ENCODE data around the gene CTBP2. TPM values are rescaled to one million over a fixed set of nuclear protein-coding genes. Genes with fewer than 3 reads are reported as not detected.

Gene CTBP2
- total RNA-seq, 2 donors from 2014 or later = 107 to 142 TPM

DNA sequence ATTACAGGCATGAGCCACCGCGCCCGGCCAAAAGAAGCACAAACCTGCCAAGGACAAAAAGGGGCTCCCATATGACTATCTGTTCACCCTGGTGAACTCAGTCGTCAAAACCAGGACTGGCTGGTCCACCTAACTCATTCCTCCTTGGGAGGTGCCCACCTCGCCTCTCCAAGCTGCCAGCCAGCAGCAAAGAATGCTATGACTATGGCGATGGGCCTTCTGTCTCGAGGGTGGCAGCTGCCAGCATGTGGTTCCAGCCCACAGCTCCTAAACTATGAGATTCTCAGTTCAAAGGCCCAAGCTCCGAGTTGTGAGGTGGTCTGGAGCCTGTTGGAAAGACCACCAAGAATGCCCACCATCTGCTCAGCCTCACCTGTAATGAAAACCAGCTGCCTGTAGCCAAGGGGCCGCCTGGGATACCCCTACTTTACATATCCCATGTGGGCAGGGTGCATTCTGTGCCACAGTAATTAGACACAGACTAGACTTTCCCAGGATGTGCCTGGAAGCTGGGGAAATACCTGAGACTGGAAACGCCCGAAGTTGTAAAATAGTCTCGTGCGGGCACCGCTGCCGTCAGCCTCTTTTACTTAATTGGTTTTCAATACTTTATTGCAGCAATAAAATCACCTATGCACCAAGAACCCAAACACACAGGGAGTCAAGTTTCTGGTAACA, 147.4 kb downstream of the CTBP2 start:
- peak; percentile 53 to 73 for DNase-seq
- peak; percentile 70 for ATAC-seq
- intact Hi-C loops (cut with DNase I, micrococcal nuclease) = no loop called here

DNA sequence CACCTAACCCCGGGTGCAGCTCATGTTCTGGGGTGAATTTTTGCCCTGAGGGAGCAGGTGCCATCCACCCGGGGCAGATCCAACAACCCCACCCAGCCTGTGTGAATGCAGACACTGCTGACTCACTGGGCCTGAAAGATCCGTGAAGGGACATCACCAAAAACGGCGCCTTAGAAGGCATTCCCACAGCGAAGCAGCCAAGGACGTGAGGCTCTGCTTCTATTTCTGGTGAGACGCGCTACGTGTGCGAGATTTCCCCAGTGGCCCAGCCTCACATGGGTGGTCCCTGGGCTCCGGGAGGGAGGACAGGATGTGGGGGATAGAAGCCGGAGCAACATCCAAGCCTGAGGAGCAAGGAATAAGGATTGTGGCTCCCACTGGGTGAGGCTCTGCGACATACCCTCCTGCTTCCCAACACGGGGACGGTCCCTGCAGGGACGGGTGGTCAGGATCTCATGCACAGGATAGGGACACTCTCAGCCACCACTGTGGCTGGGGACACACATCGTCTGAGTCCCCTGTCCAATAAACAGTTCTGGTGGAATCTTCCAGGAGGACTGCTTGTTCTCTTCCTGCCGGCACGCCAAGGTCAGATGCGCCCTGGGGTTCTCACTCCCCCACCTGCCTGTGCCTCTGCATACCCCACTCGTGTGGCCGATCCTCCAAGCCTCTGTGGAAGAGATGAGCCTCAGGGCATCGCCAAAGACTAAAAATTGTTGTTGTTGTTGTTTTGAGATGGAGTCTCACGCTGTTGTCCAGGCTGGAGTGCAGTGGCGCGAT, 148.2 kb downstream of the CTBP2 start:
- intact Hi-C loops (cut with DNase I, micrococcal nuclease) = no loop called here
- ATAC-seq (no peak), DNase-seq (no peak)

DNA sequence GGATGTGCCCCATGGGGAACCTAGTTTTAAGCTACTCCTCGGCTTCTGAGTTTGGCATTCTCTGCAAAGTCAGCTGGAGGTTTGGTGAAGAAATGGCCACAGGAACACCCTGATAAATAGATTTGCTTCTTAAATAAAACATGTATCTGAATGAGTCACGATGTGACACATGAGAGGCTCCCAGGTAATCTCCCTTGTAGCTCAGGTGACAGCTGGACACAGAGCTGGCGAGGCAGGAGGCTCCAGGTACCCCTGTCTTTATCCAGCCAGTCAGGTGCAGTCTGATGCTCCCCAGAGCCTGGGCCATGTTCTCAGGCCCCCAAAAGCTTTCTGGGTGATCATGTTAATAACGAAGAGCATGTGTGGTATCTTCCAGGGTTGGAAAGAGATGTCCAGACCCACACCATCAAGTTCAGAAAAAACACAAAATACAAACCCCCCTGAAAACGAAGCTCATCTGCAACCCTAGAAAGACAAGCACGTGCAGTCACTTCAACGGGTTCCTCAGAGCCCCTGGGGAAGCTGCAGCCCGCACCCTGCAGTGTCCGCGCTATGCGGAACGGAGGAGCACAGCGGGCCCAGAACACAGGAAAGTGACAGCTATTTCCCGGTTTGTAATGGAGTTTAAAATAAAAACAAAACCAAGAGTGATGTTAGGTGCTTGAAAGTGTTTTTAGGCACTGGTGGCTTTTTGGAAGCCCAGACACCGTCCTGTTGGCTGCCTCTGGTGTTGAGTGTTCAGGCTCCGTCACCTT, 149.0 kb downstream of the CTBP2 start:
- intact Hi-C loops (cut with DNase I, micrococcal nuclease) = no loop called here
- DNase-seq = no peak
- ATAC-seq = no peak

DNA sequence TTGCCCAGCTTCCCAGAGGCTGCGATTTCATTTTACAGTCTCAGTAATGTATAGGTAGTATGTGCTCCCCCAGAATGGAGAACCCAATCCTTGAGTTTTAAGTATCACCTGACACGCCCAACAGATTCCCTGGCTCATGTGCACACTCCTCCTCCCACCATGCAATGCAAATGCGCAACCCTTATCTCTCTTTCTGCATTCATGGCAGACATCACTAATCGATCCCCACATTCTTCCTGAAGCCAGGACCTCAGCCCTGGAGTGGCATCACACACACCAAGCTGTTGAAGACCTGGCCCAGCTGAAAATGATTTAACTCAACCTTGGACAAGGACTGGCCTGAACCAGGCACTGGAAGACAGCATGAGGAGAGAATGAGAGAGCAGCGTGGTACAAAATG, 150.0 kb downstream of the CTBP2 start:
- DNase-seq (no peak), ATAC-seq (no peak)

DNA sequence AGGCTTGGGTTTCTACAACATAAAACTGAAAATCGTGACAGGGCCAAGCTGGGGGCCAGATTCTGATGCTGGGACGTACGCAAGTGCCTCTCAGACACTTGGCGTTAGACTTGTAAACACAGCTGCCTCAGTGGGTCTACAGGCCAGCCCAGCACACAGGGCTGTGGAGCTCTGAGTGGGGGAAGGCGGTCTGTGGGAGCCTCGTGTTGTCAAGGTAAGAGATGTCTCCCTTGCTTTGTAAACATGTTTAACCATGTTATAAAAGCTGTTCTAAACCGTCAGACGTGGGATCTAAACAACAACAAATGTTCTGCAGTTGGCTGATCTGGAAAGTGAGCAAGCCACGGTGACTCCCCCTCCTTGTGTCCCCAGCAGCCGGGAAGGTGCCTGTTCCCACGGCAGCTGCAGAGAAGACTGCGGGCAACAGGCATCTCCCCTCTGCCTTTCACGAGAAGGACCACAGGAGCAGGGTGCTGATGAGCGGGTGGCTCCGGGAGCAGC, 150.7 kb downstream of the CTBP2 start:
- no peak for DNase-seq
- no peak for ATAC-seq
- intact Hi-C loops (cut with DNase I, micrococcal nuclease) = no loop called here

More for the DNA sequence above, 150.0 kb downstream of the CTBP2 start:
- intact Hi-C loops (cut with DNase I, micrococcal nuclease) = no loop called here

DNA sequence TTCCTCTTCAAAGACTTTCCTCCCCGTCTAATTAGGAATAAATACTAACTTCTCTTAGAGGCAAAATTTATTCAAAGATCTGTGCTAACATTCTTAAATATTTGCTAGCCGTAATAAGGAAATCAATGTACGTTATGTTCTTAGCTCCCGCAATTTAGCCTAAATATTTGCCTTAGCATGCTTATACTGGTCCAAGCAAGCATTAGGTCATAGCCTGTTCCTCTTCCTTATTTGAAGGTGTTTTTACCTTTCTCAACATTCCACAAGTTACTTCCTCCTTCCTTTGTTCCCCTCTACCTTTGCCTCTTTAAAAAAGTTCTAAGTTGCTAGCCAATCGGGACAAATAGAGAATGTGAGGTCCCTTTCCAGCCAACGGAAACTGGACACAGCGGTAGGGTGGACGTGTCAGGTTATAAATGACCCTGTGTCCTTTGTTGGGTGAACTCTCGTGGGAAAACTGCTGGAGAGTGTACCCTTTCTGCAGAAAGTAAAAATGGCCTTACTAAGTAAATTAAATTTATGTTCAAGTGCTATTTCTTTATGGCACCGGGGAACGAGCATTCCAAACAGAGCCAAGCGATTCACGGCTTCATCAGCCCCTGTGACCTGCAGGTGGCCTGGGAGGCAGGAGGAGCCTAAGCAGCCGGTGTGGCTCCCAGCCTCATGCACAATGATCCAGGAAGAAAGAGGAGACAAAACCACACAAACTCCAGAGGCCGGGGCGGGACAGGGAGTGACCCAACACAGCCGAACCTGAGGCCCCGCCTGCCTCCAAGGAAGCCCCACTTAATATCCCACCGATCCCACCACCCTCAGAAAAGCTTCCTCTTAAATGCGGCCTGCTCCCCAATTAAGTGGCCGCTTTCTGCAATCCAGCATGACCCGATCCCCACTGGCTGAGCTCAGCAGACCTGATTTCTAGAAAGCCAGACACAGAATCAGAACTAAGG, 151.4 kb downstream of the CTBP2 start:
- ATAC-seq = peak; percentile 84

DNA sequence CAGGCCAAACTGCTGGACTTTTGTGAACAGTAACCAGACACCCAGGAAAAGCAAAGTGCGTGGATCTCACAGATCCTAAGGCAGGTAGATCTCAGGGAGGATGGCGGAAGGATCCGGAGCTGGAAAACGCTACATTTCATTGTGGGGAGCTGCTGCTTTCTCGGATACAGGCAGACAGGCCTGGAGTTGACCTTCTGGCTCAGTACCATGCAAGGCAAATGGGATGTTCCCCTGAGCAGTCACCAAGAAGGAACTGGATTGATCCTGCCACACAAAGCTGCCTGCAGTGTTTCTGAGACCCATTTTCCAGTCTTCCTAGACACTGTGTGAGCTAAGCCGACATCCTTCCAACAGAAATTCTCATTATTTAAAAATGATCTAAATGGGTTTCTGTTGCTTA, 152.9 kb downstream of the CTBP2 start:
- intact Hi-C loops (cut with DNase I, micrococcal nuclease) = no loop called here
- ATAC-seq (no peak), DNase-seq (peak in 1 of 2 donors; percentile 18)

More for the DNA sequence above, 151.4 kb downstream of the CTBP2 start:
- DNase-seq = peak; percentile 83 to 84
- intact Hi-C loops (cut with DNase I, micrococcal nuclease) = no loop called here

DNA sequence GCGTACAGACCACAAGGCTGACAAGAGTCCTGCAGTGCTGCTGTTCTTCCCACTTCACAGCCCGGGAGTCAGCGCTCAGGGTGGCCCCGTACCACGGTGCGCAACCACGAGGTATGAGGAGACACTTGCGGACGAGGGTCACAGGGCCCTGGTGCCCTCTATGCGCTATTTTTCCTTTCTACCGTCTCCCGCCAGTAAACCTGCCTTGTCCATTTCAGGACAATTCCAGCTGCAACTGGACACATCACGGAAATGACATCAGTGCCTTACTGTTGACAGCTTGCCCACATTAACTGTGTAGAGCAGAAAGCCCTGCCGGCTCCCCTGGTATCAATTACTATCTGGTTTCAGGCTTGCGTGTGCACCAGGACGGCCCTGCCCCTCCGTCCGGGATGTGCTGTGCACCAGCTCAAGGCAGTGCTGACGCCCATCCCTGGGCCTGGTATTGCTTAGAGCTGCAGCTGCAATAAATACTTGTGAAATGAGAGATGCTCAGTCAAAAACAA, 153.4 kb downstream of the CTBP2 start:
- DNase-seq (peak in 1 of 2 donors; percentile 25), ATAC-seq (no peak)
- intact Hi-C loops (cut with DNase I, micrococcal nuclease) = no loop called here

DNA sequence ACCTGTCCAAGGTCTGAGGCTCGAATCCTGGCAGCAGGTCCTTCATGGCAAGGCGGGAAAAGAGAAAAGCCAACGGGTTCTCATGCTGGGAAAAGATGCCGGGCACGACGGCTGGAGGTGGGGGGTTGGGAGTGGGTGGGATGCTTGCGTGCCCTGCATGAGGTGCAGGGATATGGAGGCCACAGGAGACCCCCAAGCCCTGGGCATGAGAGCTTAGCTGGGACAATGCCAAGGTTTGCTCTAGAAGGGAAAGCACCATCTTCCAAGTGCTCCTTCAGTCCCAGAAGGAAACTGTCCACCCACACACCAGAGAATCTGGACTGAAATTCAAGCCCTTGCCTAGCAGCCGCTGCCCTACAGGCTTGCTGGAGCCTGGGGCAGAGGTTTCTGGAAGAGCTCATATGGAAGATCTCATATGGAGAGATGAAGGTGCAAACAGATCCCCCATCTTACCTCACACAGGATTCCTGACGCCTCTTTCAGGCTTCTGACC, 154.1 kb downstream of the CTBP2 start:
- intact Hi-C loops (cut with DNase I, micrococcal nuclease) = no loop called here
- ATAC-seq (no peak), DNase-seq (peak; percentile 2 to 12)

DNA sequence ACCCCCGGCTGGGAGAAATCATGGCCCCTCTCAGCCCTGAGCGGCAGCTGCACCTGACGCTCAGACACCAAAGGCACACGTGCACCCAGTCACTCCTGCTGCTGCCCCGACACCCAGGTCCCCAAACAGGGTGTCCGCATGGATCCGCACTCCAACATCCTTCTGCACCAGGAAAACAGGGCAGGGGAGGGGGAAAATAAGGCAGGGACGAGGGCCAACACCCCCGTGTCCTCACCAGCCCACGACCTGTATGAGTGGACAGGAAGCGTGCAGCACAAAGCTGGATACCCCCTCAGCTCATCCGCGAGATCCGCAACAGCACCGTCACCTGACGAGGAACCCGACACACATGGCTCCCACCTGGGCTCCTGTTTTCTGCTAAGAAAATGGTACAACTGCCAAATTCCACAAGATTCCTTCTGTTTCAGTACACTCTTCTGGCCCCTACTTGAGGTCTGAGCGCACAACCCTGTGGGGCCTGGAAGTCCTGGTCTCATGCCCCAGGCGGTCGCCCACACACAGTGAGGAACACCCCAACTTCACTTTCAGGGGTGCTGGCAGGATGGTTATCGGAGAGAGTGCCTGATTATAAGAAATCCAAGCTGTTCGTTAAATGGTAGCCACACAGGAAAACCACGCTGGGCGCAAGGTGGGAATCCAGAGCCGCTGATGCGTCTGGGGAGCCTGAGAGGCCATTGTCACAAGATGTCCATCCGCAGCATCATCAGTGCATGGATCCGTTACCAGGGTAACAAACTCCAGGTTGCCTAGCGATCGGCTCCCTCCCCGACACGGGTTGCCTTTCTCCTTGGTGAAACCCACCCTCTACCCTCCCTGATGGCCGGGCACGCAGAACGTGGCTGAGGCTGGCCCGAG, 154.8 kb downstream of the CTBP2 start:
- ATAC-seq (no peak), DNase-seq (peak; percentile 3 to 21)
- intact Hi-C loops (cut with DNase I, micrococcal nuclease) = no loop called here

DNA sequence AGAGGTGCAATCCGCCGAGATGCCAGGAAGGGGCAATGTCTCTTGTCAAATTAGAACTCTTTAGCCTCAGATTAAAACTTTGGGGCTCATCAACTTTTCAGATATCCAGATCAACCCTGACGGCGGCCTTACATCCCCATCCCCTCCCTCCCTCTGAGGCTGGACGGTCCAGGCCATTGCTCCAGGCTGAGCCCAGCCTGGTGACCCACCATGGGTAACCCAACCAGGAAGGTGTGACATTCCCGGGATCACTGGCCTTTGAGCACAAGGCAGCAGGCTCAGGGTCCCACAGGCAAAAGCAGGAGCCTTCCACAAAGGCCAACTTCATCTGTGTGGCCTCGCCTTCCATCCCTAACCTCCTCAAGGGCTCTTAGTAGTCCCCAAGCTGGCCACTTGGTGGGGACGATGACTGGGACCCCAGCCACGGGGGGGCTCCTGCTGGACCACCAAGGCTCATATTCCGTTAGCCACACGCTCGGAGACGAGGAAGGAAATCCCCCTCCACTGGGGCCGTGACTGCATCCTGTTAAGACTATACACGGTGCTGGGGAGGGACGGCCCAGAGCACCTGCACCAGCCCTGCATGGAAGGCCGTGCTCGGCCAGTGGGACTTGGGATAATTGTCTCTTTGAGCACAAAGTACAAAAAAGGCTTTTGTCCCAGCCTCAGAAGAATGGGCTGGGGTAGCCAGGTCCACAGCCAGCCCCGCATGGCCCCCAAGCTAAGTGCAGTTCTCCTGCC, 155.6 kb downstream of the CTBP2 start:
- ATAC-seq (no peak), DNase-seq (peak in 1 of 2 donors; percentile 2)
- intact Hi-C loops (cut with DNase I, micrococcal nuclease) = no loop called here

DNA sequence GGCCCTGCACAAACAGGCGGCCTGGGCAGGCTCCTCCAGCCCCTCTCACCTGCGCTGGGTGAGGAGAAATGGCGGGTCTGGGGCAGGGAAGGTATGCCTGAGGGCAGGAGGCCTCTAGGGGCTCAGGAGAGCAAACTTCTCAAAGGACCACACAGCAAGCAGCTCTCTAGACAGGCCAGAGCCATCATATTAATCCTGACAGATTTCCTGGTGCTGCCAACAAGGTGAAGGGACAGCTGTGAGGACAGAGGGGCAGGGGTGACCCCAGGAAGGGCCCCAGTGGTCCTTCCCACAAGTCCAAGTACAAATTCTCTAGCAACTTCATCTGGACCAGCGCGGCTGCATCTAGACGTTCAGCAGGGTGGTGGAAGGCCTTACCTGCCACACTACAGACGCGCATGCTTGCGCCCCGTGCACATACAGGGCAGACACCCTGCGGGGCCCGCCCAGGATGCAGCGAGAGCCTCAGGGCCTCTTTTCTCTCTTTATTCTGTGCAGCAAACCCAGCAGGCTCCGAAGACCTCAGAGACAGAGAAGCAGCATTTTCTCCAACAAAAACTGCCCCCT, 156.4 kb downstream of the CTBP2 start:
- ATAC-seq (no peak), DNase-seq (peak in 1 of 2 donors; percentile 2)
- intact Hi-C loops (cut with DNase I, micrococcal nuclease) = no loop called here

DNA sequence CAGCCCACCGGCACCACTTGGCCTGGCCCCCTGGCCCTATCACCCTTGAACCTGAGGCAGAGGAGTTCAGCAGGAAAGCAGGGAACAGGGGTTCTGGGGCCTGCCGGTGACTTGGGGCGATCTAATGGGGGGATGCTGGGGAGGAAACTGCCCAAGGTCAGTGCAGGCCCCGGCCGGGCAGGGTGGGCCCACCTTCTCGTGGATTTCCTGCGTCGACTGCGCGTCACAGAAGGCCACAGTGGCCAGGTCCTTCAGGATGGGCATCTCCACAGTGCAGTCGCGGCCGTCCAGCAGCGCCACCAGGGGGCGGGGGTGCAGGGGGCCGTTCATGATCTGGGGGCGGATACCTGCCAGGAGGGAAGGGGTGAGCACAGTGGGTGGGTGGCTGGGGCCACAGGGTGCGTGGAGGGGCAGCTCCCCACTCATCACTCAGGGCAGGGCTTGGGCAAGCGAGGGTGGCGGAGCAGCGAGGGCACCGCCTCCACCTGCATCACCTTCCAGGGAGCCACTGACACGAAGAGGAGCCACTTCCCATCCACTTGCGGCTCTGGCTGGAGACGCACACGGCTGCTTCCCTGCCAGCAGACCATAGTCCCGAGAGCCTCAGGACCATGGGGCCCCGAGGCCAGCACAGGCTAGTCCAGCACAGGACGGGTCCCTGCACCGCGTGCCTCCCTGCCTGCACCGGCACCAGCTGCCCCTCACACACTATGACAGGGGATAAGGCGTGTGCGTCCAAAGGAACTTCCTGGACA, 157.0 kb downstream of the CTBP2 start:
- intact Hi-C loops (cut with DNase I, micrococcal nuclease) = no loop called here
- ATAC-seq = no peak
- peak; percentile 3 to 23 for DNase-seq

DNA sequence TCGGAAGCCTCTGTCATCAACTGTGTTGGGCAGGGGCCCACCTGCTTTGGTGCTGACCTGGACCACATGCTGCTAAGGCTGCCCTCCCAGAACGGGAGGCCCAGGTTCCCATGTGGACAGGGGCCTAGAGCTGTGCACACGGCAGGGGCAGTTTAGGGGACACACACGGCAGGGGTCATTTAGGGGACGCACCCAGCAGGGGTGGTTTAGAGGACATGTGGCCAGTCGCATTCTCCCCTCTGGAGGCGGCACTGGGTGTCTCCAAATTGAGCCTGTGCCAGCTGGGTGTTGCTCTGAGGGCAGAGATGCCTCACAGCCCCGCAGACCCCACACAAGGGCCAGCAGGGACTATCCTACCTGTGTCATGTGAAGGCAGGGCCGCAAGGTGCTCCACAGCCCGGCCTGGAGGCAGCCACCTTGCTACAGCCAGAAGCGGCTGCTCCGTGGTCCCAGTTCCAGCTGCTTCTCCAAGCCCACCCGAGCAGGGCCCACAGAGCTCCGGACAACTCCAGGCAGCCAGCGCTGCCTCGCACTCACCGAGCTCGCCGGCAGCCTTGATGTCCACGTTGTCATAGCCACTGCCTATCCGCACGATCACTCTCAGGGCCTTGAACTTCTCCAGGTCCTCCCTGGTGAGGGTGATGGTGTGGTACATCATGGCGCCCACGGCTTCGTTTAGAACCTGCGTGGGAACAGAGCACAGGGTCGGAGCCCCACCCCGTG, 157.8 kb downstream of the CTBP2 start:
- ATAC-seq (no peak), DNase-seq (peak in 1 of 2 donors; percentile 2)
- intact Hi-C loops (cut with DNase I, micrococcal nuclease) = no loop called here

DNA sequence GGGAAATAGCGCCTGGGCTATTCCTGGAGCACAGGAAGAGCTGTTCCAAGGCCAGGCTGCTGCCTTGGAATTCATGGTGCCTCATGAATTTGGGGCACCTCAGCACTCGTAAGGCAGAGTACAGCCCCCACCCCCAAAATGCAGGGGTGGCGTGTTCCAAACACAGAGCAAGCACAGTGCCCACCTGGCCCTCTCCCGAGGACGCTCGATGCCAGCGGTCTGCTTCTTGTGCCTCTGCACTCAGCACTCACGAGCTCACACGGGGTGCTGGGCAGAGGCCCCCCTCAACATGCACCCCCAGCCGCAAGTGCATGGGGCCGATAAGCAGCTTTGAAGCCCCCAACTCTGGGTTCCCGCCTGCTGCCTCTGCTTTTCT, 158.3 kb downstream of the CTBP2 start:
- intact Hi-C loops (cut with DNase I, micrococcal nuclease) = no loop called here
- no peak for ATAC-seq
- no peak for DNase-seq

All from left colon (tissue), 2 donors.